ENCODE measurements around the gene ADTRP. TPM values are rescaled to one million over a fixed set of nuclear protein-coding genes. Genes with fewer than 3 reads are reported as not detected.

ADTRP gene
- total RNA-seq, 4 donors from 2014 or later, result 9.1 to 40.4 (median 21.8) TPM

GRCh38 chr6:11711003-11711983 lies 67.3 kb downstream of the ADTRP start:
- intact Hi-C loops (cut with DNase I; ENCODE audit: low total_unique reads), result no loop called here
- no peak for DNase-seq (ENCODE audit: low spot score in 2 of 2)
- WGBS, 2 donors, result 37 to 42% methylated on average over 21 of the region's 21 CpGs
- no peak overlapping the region for H3K4me3 ChIP-seq (ENCODE audit: low read depth, poor library complexity, severe bottlenecking)
- TF ChIP-seq POLR2A (IDR thresholded peaks at IDR 0.05) (no peak), CTCF (IDR thresholded peaks at IDR 0.05) (no peak)

GRCh38 chr6:11710311-11710761 lies 68.3 kb downstream of the ADTRP start:
- H3K4me3 ChIP-seq (ENCODE audit: low read depth, poor library complexity, severe bottlenecking), result no peak overlapping the region
- DNase-seq (ENCODE audit: low spot score in 2 of 2), result no peak
- TF ChIP-seq POLR2A (IDR thresholded peaks at IDR 0.05) (no peak), CTCF (IDR thresholded peaks at IDR 0.05) (no peak)
- intact Hi-C loops (cut with DNase I; ENCODE audit: low total_unique reads), result no loop called here
- 32 to 34% methylated on average over 9 of the region's 9 CpGs for WGBS, 2 donors

- WGBS, 2 donors, result 89 to 90% methylated on average over 4 of the region's 4 CpGs
- DNase-seq (ENCODE audit: low spot score in 2 of 2), result no peak
- TF ChIP-seq POLR2A (IDR thresholded peaks at IDR 0.05) (no peak), CTCF (IDR thresholded peaks at IDR 0.05) (no peak)
- intact Hi-C loops (cut with DNase I; ENCODE audit: low total_unique reads), result no loop called here
- no peak overlapping the region for H3K4me3 ChIP-seq (ENCODE audit: low read depth, poor library complexity, severe bottlenecking)
Measured at GRCh38 chr6:11706171-11706570, 72.4 kb downstream of the ADTRP start.

- no peak for TF ChIP-seq CTCF (IDR thresholded peaks at IDR 0.05)
- TF ChIP-seq POLR2A (IDR thresholded peaks at IDR 0.05), result no peak
- 75% methylated on average over 4 of the region's 4 CpGs for WGBS, 2 donors
- no peak overlapping the region for H3K4me3 ChIP-seq (ENCODE audit: low read depth, poor library complexity, severe bottlenecking)
- DNase-seq (ENCODE audit: low spot score in 2 of 2), result no peak
- intact Hi-C loops (cut with DNase I; ENCODE audit: low total_unique reads), result no loop called here
Measured at GRCh38 chr6:11705483-11705882, 73.1 kb downstream of the ADTRP start.

GRCh38 chr6:11705069-11705468 lies 73.5 kb downstream of the ADTRP start:
- TF ChIP-seq POLR2A (IDR thresholded peaks at IDR 0.05) (no peak), CTCF (IDR thresholded peaks at IDR 0.05) (no peak)
- intact Hi-C loops (cut with DNase I; ENCODE audit: low total_unique reads), result no loop called here
- H3K4me3 ChIP-seq (ENCODE audit: low read depth, poor library complexity, severe bottlenecking), result no peak overlapping the region
- WGBS, 2 donors, result 93 to 97% methylated on average over 7 of the region's 7 CpGs
- no peak for DNase-seq (ENCODE audit: low spot score in 2 of 2)

All from lower leg skin (tissue), 4 donors.